GM11168 (cell line): ENCODE measurements around the gene SOHLH1.

Experiments used
- in situ Hi-C: fragments of 300-500 bp; cut with MboI; formaldehyde crosslinking; loops from one replicate; pipeline ENCODE4 v1.12.0; 2022; ENCODE audit warnings: low sequenced_read_pairs; ENCODE audit not compliant: unreplicated experiment

The SOHLH1 gene

DNA sequence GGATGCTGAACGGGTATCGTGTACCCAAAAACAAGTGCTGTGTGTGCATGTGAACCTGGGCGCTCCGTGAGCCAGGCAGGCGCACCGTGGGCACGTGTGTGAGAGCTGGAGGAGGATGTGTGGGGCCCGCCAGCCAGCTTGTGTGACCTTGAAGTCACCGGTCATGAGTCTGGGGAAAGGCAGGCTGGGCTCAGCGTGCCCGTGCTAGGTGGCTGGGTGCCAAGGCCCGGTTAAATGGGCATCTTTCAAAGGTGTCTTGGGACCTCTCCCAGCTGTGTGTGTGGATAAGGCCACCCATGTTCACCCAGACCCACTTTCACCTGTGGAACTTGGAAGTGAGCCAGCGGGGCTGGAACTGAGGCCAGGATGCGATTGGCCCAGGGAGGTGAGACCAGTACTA lies 6.1 kb upstream of the SOHLH1 start:
- in situ Hi-C loops: no loop called here

GRCh38 chr9:135704483-135704882 lies 5.2 kb upstream of the SOHLH1 start:
- in situ Hi-C loops: no loop called here

GRCh38 chr9:135703726-135704125 lies 4.4 kb upstream of the SOHLH1 start:
- in situ Hi-C loops: no loop called here

- in situ Hi-C loops: no loop called here
Observed at GRCh38 chr9:135701959-135702721, 2.9 kb upstream of the SOHLH1 start, which contains the start of gene KCNT1. KCNT1 (plus strand) TSS chr9:135702185; CDS start chr9:135702259, 74 bp downstream.

DNA sequence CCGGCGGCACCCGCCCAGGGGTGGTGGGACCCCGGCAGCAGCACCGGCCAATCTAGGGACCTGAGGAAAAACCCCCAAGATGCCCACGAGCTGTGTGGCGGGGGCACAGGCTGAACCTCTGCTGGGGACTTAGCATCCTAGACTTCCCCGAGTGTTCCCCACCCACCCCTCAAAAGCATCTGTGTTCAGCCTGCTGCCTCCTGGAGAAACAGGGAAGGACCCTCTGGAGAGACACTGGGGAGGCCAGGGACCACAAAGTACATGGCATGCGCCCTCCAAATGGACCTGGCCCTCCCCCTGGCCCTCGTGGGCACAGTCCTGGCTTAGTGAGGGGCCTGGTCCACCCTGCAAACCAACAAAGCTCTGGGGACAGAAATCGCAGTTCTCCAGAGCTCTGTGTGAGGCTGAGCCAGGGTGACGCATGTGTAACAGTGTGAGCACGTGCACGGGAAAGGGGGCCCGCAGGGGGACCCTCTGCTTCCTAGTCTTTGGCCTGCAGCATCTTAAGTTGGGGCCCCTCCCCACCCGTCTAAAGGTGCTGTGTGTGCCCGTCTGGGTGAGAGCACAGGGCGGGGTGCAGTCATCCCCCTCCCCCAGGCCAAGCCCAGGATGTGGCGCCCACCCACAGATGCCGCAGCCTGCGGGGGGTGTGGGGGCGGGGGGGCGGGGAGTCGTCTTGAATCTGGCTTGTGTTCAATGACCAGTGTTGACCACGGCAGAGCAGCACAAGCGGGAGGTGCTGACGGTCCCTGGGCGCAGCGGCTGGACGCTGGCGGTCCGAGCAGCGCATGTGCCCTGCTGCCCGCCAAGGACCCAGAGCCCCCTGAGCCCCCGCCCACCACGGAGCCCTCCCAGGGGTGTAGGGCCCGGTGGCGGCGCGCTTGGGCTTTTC lies 2.0 kb upstream of the SOHLH1 start:
- in situ Hi-C loops: no loop called here

DNA sequence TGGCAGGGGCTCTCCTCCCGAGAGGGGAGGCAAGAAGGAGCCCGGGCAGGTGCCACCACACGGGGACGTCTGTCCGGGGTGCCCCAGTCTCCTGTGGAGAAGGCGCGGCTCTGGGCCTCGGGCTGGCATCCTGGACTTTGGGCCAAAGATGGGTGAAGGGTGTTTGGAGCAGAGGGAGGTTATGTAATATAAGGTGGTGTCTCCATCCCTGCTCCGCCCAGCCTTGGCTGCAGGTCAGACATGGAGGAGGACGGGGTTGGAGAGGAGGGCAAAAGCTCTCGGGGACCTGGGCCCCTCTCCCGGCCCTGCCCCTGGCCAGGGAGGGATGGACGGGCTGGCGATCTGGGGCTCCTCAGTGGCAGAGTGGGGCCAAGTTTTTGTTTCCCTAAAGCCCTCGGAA lies 1.2 kb upstream of the SOHLH1 start:
- in situ Hi-C loops: no loop called here

DNA sequence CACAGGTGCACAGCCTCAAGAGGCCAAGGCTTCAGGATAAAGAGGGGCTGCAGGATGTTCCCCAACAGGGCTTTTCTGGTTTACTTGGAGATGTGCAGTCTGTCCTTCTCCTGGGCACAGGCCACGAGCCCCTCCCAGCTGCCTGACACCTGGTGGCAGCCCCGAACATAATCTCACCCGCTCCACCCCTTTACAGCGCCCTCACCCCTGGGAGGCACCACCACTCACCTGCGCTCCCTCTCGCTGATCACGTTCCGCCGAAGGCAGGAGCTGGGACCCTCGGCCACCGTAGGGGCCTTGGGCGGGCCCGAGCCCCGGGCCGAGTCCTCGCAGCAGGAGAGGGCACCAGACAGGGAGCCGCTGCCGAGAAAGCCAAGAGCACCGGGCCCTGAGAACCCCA lies 514 bp downstream of the SOHLH1 start:
- in situ Hi-C loops: no loop called here

- in situ Hi-C loops: no loop called here
Observed at GRCh38 chr9:135698236-135698635, 1.0 kb downstream of the SOHLH1 start.

DNA sequence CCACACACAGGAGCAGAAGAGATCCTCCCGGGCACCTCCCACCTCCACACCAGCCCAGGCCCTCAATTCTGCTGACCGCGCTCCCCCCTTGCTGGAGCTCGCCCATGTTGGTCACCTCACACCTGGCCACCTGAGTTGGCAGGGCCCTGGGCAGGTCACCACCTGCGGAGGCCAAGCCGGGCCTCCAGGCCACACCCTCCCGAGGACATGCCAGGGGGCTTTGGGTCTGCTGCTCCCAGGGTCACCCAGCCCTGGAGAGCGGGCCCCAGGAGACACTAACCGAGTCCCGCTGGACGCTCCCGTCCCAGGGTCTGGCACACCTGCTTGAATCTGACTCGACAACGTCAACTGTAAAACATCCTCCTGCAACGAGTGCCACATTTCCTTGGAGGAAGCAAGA lies 2.1 kb downstream of the SOHLH1 start:
- in situ Hi-C loops: no loop called here

- in situ Hi-C loops: no loop called here
Observed at GRCh38 chr9:135696446-135696845, 2.8 kb downstream of the SOHLH1 start.

DNA sequence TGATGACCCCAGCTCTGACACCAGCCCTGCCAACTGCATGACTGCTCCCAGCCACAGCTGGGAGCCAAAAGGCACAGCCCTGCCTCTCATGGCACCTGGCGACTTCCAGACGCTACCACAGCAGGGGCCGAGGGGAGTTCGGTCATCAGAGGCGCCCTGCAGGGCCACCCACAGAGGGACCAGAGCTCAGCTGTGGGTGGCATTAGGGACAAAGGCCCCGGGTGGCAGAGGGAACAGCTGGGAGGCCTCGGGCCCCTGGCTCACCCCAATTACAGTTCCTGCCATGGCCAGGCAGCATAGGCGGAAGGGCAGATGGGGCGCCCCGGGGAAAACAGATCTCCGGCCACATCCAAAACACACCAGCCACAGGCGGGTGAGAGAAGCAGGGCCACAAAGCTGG lies 3.6 kb downstream of the SOHLH1 start:
- in situ Hi-C loops: no loop called here

GRCh38 chr9:135695036-135695435 lies 4.2 kb downstream of the SOHLH1 start:
- in situ Hi-C loops: no loop called here

DNA sequence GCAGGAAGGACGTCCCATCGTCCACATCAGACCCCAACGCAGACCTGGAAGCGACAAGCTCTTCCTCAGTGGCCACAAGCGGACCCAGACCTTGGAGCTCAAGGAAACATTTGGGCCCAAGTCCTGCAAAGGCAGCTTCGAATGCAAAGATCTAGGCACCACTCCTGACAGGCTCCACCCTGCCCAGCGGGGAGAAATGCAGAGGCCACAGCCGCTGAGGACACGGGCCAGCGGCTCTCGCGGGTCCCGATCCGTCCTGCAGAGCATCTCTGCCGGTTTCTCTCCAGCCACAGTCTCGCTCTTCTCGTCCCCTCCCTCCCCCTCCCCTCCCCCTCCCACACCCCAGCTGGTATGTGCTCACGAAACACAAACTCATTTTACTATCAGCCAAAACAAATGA lies 4.9 kb downstream of the SOHLH1 start:
- in situ Hi-C loops: no loop called here

DNA sequence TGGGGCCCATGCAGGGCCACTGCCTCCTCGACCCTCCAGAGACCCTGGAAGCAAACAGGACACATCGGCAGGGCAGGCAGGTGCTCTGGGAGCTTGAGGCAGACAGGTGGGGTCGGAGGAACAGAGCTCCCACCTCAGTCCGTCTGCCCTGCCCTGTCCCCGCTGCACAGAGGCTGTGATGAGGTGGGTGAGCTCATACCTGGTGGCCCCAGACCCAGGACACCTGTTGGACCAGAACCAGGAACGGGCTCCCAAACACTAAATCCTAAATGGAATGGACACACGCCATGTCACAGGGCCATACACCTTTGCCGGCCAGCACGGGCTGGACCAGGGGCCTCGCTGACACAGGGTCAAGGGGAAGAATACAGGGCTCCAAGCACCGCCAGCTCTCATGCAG lies 5.5 kb downstream of the SOHLH1 start:
- in situ Hi-C loops: no loop called here

DNA sequence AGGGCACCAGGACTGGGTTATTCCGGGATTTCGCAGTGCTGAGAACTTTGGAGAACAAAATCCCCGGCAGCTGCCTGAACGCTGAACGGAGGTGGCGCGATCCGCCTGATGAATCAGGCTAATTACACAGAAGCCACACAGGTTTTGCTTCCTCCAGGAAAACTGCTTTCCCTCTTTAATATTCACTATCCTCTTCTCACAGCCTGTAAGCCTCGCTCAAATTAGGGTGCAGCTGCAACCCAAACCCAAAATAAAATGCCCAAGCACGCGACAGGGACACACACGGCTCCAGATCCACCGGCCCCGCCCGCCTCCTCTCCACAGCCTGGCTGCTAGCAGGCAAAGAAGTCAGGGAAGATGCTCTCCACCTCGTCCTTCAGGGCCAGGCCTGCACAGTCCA lies 6.0 kb downstream of the SOHLH1 start:
- in situ Hi-C loops: no loop called here

- in situ Hi-C loops: no loop called here
Observed at GRCh38 chr9:135692410-135692809, 6.9 kb downstream of the SOHLH1 start.

GRCh38 chr9:135690836-135691570 lies 8.3 kb downstream of the SOHLH1 start:
- in situ Hi-C loops: no loop called here

DNA sequence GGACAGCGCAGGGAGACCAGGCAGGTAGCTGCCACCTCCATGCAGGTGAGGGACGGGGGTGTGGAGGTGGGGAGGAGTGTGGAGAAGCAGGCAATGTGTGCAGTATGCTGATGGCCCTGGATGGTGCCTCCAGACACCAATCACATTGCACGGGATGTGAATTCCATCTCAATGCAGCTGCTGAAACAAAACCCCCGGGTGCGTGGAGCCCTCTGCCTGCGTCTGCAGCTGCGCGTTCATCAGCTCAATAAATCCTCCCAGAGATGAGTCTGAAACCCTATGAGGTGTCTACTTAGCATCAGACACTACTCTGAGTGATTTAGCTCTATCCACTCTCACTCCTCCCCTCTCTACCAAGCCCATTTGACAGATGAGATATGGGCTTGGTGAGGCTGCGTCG lies 10.3 kb downstream of the SOHLH1 start:
- in situ Hi-C loops: no loop called here

- in situ Hi-C loops: no loop called here
Observed at GRCh38 chr9:135687216-135687615, 12.1 kb downstream of the SOHLH1 start.

GRCh38 chr9:135684691-135685090 lies 14.6 kb downstream of the SOHLH1 start:
- in situ Hi-C loops: no loop called here
